ENCODE data around the gene VSTM2B.
"Not testable (repeated sequence)": the region's sequence is repeated elsewhere in the genome, so short reads cannot be mapped to it uniquely, and the experiment has no call there.

Gene VSTM2B

GRCh38 chr19:29548483-29549085 is 22.8 kb downstream of the VSTM2B start:
- no peak for DNase-seq

DNA sequence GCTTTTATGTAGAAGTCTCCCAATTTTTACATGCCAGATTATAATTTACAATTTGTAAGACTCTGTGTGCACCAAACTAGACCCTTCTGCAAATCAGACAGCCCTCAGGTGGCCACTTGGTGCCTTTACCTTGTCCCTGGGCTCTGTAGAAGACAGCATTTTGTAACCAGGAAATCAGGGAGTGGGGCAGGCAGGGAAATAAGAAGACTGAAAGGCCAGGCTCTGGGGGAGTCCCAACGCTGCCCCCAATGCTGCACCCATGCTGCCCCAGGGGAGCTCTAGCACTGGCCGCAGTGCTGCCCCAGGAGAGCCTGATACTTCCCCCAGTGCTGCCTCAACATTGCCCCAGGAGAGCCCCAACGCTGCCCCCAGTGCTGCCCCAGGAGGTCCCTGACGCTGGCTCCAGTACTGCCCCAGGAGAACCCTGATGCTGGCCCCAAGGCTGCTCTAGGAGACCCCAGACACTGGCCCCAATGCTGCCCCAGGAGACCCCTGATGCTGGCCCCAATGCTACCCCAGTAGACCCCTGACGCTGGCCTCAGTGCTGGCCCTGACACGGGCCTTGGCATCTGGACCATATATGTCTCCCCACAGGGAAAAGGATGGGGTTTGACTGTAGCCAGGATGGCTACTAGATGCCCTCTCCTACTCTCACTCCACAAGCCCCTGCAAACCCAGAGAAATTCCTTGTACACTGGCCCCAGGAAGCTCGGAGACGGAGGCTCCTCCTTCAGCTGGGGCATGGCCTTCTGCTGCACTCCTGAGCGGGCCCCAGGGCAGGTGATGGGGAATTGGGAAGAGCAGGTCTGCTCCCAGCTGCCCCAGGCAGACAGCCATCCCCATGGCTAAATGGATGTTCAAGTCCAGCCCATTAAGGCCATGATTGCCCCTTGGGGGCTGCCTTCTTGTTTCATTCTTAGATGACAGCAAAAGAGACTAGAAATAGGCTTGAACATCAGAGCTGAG is 23.6 kb downstream of the VSTM2B start:
- DNase-seq = no peak

- no peak for DNase-seq
Measured at GRCh38 chr19:29550896-29551295, 25.1 kb downstream of the VSTM2B start.

DNA sequence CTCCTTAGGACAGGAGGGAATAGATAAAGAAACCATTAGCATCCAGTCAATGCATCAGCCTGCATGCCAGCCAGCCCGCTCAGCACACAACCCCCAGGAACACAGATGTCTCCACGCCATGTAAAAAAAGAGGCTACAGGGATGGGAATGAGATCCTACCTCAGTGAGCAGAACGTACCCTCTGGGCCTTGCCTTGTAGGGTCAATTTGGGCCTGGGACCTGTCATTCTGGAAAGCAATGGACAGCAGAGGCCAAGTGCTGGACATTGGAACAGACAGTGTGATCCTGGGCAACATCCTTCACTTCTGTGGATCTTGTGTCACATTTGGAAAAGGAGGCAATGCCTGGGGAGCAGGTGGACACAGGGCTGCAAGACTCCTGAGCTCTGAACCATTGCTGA is 26.0 kb downstream of the VSTM2B start:
- DNase-seq = no peak

- DNase-seq = no peak
Measured at GRCh38 chr19:29552454-29553280, 26.9 kb downstream of the VSTM2B start.

DNA sequence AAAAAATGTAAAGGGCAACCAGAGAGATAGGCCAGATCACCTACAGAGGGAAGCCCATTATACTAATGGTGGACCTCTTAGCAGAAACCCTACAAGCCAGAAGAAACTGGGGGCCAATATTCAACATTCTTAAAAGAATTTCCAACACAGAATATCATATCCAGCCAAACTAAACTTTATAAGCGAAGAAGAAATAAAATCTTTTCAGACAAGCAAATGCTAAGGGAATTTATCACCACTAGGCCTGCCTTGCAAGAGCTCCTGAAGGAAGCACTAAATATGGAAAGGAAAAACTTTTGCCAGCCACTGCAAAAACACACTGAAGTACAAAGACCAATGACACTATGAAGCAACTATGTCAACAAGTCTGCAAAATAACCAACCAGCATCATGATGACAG is 28.4 kb downstream of the VSTM2B start:
- DNase-seq = no peak

DNA sequence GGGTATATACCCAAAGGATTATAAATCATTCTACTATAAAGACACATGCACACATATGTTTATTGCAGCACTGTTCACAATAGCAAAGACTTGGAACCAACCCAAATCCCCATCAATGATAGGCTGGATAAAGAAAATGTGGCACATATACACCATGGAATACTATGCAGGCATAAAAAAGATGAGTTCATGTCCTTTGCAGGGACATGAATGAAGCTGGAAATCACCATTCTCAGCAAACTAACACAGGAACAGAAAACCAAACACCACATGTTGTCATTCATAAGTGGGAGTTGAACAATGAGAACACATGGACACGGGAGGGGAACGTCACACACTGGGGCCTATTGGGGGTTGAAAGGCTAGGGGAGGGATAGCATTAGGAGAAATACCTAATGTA is 33.3 kb downstream of the VSTM2B start:
- DNase-seq = not testable (repeated sequence)

- DNase-seq = no peak
Measured at GRCh38 chr19:29559743-29560142, 33.9 kb downstream of the VSTM2B start.

DNA sequence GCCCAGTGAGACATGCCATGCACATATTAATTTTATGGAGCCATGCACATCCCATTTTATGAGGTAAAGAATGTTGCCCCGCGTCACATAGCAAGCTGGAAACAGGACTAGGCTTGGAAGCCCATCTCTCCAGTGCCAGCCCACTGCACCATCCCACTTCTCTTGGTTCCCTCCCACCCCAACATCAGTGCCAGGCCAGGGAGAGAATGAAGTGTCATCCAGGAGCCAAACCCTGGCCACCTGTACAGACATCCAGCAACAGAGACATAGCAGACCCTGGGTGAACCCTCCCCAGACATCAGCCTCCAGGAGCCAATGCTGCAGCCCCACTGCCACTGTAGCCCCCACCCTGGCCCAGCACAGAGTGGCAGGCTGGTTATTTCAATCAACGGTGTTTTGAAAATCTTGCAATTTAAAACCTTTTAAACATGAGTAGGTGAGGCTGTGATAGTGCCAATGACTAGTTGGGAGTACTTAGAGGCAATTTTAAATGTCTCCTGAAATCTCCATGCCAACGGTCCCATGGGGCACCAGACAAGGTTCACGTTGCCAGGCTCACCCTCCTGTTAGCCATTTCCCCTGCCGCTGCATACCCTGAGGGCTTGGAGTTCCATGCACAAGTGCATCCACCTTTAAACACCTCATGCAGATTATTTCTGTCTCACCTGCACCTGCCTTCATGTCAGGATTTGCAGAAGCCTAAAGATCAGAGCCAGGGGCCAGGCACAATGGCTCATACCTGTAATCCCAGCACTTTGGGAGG is 34.7 kb downstream of the VSTM2B start:
- DNase-seq = no peak

GRCh38 chr19:29561601-29562000 is 35.8 kb downstream of the VSTM2B start:
- DNase-seq = no peak

DNA sequence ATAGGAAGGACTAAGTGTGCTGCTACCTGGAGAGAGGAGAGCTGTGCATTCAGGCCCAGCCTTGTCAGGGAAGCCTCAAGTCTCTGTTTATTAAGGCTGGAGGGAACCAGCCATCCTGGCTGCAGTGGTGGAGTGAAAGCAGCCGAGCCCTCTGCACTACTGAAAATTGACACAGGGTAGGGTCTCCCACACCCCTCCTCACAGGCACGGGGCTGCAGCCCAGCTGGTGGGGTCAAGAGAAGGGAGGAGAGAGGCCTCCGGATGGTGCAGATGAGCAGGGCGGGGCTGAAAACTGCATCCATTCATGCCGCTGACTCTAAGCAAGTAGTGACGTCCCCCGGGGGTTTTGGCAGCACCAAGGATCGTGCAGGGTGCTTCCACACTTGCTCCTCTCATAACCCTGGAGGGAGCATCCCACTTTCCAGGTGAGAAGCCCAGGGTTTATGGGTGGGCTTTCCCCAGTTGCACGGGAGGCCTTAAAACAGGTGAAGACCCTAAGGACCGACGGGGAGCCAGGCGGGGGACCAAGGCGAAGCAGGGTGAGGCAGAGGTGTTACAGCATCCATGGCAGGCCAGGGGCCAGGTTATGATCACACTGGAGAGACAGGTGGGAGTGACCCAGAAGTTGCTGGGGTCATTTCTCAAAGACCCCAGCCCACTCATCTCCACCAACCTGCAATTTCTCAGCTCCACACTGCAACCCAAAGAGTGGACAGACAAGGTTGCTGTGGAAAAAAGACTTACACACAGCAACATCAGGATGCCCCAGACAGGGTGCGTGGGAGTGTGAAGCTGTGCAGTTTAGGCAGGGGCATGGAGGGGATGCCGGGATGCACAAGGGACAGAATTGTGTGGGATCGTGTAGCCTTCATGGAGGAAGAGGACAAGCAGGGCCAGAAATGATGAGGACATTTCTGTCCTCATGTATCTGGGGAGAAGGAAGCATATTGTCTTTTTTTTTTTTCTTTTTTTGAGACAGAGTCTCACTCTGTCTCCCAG is 36.8 kb downstream of the VSTM2B start:
- DNase-seq = no peak

- no peak for DNase-seq
Measured at GRCh38 chr19:29563486-29564101, 37.8 kb downstream of the VSTM2B start.

DNA sequence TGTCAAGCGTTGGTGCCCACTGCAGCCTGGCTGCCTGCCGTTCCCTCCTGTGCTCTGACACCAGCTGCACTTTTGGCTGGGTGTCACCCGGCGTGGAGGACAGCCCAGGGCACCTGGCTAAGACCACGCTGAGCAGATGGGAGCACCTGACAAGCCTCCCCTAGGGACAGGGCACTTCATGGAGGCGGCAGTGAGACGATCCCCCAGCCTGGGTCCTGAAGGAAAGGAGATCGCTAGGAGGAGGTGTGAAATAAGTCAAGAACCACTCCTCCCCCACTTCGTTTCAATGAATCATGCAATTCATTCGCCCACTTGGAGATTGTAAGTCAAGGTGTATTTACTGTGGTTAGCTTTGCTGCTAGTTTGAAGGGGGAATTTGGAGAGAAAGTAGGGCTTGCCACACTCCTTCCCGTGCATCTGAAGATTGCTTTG is 38.8 kb downstream of the VSTM2B start:
- DNase-seq = no peak

DNA sequence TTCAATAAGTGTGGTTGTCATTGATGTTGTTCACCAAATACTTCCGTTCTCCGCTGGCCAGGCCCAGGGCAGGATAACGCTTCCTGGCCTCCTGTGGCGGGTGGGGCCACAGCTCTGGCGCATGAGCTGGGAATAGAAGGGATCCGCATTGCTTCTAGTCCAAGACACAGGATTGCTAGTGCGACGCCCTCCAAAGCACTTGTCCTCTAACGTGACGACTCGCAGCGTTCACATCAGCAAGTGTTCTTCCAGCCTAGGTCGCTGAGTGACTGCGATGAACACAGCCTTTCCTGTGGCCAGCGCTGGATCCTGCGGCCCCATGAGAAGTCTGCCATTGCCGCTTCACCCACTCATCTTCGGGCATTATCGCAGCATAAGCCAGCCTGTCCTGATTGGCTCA is 39.4 kb downstream of the VSTM2B start:
- DNase-seq = no peak

GRCh38 chr19:29566496-29567054 is 40.8 kb downstream of the VSTM2B start:
- DNase-seq = no peak

DNA sequence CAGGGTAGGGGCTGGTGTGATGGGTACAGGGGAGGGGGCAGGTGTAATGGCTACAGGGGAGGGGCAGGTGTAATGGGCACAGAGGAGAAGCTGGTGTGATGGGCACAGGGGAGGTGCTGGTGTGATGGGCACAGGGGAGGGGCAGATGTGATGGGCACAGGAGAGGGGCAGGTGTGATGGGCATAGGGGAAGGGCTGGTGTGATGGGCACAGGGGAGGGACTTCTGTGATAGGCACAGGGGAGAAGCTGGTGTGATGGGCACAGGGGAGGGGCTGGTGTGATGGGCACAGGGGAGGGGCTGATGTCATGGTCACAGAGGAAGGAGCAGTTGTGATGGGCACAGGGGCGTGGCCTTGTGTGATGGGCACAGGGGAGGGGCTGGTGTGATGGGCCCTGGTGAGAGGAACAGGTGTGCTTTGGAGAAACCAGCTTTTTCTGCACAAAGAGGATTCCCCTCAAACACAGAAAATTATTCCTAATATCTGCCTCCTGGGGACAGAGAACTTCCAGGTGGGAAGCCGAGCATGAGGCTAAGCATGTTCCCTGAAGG is 41.6 kb downstream of the VSTM2B start:
- DNase-seq = no peak

GRCh38 chr19:29568036-29569025 is 42.5 kb downstream of the VSTM2B start:
- DNase-seq = no peak

GRCh38 chr19:29569038-29569911 is 43.5 kb downstream of the VSTM2B start:
- no peak for DNase-seq

Data from NCI-H446 (cell line).